CD4-positive, alpha-beta T cell (primary cell): Measurements from ENCODE around the gene ZNF775. TPM values are rescaled to one million over a fixed set of nuclear protein-coding genes. Genes with fewer than 3 reads are reported as not detected.

Experiments
- ATAC-seq: fragments of 200-7000 bp; cut with Tn5 transposase; one replicate; pipeline ENCODE4 v1.10.0; 2022; ENCODE audit warnings: mild to moderate bottlenecking; ENCODE audit not compliant: poor library complexity
- CTCF ChIA-PET: fragments of 350-600 bp; sonication (Branson Sonifier 250); formaldehyde crosslinking; loops from one replicate; lab custom pipeline; 2021; ENCODE audit warnings: antibody characterized with exemption, inconsistent platforms; lab: Charles Lee
- POLR2A ChIA-PET: fragments of 350-600 bp; sonication (Branson Sonifier 250); formaldehyde crosslinking; loops from one replicate; lab custom pipeline; 2021; ENCODE audit warnings: antibody characterized with exemption, inconsistent platforms; lab: Charles Lee
- DNase-seq, 14 experiments: peaks; one replicate each; pipeline ENCODE4 v3.0.0-alpha.2; 2013 to 2020; ENCODE audit warnings: mixed read lengths in 2 of 14
- H3K27ac ChIP-seq, 2 donors: one replicate each; pipeline versions ENCODE4 v1.5.1 to v1.7.0; 2013; ENCODE audit warnings: low read length in 2 of 2, low read depth in 1 of 2, mild to moderate bottlenecking in 1 of 2
- H3K27me3 ChIP-seq, 2 experiments: 1 replicate in 1 of 2; 2 replicates in 1 of 2; pipeline versions ENCODE4 v1.6.1 to v1.7.0; 2013; ENCODE audit warnings: low read length in 2 of 2, control low read depth in 1 of 2, mild to moderate bottlenecking in 1 of 2, moderate library complexity in 1 of 2; ENCODE audit not compliant: insufficient read depth in 2 of 2, control insufficient read depth in 1 of 2
- H3K36me3 ChIP-seq: one replicate; pipeline ENCODE4 v1.6.1; 2013; ENCODE audit warnings: low read length, control low read depth; ENCODE audit not compliant: insufficient read depth
- H3K4me1 ChIP-seq: one replicate; pipeline ENCODE4 v1.6.1; 2013; ENCODE audit warnings: low read length, control low read depth; ENCODE audit not compliant: insufficient read depth
- H3K4me3 ChIP-seq: one replicate; pipeline ENCODE4 v1.5.1; 2013; ENCODE audit warnings: mild to moderate bottlenecking, low read length, moderate library complexity
- H3K9me3 ChIP-seq, 2 experiments: 1 replicate in 1 of 2; 2 replicates in 1 of 2; pipeline versions ENCODE4 v1.6.1 to v1.7.0; 2013; ENCODE audit warnings: low read length in 2 of 2, mild to moderate bottlenecking in 2 of 2, control low read depth in 1 of 2, moderate library complexity in 1 of 2; ENCODE audit not compliant: control insufficient read depth in 1 of 2, insufficient read depth in 1 of 2
- H3K27ac Mint-ChIP-seq: one replicate; pipeline ENCODE4 v1.8.0; 2020; ENCODE audit warnings: mixed read lengths
- H3K27me3 Mint-ChIP-seq: one replicate; pipeline ENCODE4 v1.8.0; 2021; ENCODE audit warnings: mixed read lengths
- H3K36me3 Mint-ChIP-seq: one replicate; pipeline ENCODE4 v1.8.0; 2021; ENCODE audit warnings: low read depth, mixed read lengths
- H3K4me1 Mint-ChIP-seq: one replicate; pipeline ENCODE4 v1.8.0; 2021; ENCODE audit warnings: low read depth, mixed read lengths
- H3K4me3 Mint-ChIP-seq: one replicate; pipeline ENCODE4 v1.8.0; 2020; ENCODE audit warnings: mild to moderate bottlenecking, mixed read lengths
- H3K9me3 Mint-ChIP-seq: one replicate; pipeline ENCODE4 v1.8.0; 2020; ENCODE audit warnings: mixed read lengths
- intact Hi-C, 2 experiments: fragments of 100-400 bp; cut with DNase I in 1 of 2; cut with micrococcal nuclease in 1 of 2; formaldehyde crosslinking; loops; one replicate each; pipeline versions ENCODE4 v1.15.1 to v1.9.0; 2023 to 2025; cut with DNase I, micrococcal nuclease
- total RNA-seq, 174 experiments: library from RNA in 2 of 174; stranded (reverse) in 2 of 174; gene quantifications; one replicate each; pipeline ENCODE4 v1.2.3 and lab custom pipeline; 2021 to 2026
- TF ChIP-seq, protein P1 (sequence below): fragments of 200-600 bp; IDR thresholded peaks from one replicate; pipeline ENCODE4 v1.8.0; 2022; ENCODE audit warnings: antibody characterized with exemption, mild to moderate bottlenecking

The ZNF775 gene
- total RNA-seq, 2 experiments from 2014 or later: 0.38 to 0.45 TPM

DNA sequence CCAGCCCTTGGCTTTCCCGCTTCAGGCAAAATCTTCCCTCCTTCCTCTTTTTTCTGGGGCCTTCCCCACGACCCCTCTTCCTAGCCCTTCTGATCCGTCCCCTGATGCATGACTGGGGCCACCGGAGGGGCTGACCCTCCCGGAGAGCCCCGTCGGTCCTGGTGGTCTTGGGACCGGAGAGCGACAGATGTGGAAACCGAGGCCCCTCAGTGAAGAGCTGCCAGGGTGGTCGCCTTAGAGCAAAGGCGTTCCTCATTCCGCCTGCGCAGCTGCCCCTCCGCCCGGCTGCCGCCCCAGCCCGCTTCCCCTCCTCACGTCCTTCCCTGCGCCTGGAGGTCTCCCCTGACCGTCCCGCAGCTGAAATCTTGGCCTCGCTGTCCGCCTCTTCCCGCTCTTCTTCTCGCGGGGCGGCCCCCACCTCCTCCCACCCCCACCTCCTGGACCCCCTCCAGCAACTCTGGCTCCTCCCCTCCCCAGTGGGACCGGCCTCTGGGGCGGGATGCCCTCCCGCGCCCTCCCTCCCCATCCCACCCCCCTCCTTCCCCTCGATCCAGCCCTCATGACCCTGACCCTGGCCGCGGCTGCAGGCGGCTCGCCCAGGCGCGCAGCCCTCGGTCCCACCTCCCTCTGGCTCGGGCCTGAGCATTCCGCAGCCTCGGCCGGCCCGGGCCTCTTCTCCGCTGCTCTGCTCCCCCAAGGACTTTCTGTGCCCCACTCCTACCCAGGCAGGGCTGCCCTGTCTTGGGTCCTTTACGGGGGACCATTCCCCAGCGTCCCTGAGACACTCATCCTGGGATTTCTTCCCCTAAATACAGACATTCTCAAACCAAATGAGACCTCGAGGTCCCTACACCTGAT is 37.6 kb upstream of the ZNF775 start, which contains the start of gene RARRES2:
Gene RARRES2, minus strand, starts transcription at position 367 of the 858 bp plus-strand sequence. CDS start 1,020 bp downstream, outside the sequence.
- peaks cover 38% of the 10 kb centered on the region for H3K27me3 Mint-ChIP-seq
- no peak within 1 kb of the TSS for H3K4me3 Mint-ChIP-seq
- ATAC-seq: no peak

DNA sequence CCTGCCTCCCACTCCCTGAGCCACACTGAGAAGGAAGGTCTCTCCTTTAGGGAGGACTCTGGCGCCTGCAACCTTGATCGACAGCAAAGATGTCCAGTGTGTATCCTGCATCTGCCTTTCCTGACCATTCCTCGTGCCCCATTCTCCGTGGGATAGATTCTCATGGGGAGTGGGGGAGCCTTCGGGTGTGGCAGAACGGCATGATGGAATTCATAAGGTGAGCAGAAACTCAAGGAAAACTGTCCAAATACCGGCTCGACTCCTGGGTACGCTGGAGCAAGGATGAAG is 37.1 kb upstream of the ZNF775 start:
- Histone ChIP-seq H3K27ac (no peak overlapping the region), H3K4me1 (peaks cover 6% of the 10 kb centered on the region), H3K4me3 (no peak overlapping the region), H3K36me3 (peaks cover 3% of the 10 kb centered on the region), H3K27me3 (peaks cover 26 to 31% of the 10 kb centered on the region in 2 experiments), H3K9me3 (peaks cover 4 to 9% of the 10 kb centered on the region in 2 experiments)
- ChIA-PET CTCF (no interaction called here), POLR2A (no interaction called here)
- no peaks in the 10 kb centered on the region for H3K4me1 Mint-ChIP-seq
- no peak overlapping the region for H3K27ac Mint-ChIP-seq
- TF ChIP-seq, protein P1, sequence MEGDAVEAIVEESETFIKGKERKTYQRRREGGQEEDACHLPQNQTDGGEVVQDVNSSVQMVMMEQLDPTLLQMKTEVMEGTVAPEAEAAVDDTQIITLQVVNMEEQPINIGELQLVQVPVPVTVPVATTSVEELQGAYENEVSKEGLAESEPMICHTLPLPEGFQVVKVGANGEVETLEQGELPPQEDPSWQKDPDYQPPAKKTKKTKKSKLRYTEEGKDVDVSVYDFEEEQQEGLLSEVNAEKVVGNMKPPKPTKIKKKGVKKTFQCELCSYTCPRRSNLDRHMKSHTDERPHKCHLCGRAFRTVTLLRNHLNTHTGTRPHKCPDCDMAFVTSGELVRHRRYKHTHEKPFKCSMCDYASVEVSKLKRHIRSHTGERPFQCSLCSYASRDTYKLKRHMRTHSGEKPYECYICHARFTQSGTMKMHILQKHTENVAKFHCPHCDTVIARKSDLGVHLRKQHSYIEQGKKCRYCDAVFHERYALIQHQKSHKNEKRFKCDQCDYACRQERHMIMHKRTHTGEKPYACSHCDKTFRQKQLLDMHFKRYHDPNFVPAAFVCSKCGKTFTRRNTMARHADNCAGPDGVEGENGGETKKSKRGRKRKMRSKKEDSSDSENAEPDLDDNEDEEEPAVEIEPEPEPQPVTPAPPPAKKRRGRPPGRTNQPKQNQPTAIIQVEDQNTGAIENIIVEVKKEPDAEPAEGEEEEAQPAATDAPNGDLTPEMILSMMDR: no peak
- DNase-seq: no peak
- ATAC-seq: no peak
- H3K9me3 Mint-ChIP-seq: no peaks in the 10 kb centered on the region
- peaks cover 41% of the 10 kb centered on the region for H3K27me3 Mint-ChIP-seq
- peaks cover 6% of the 10 kb centered on the region for H3K36me3 Mint-ChIP-seq
- no peak overlapping the region for H3K4me3 Mint-ChIP-seq
- intact Hi-C loops: no loop called here

More for the DNA sequence above, 37.6 kb upstream of the ZNF775 start, which contains the start of gene RARRES2:
- no peak for DNase-seq
- ChIA-PET CTCF (no interaction called here), POLR2A (no interaction called here)
- Mint-ChIP-seq H3K36me3 (peaks cover 6% of the 10 kb centered on the region), H3K9me3 (no peaks in the 10 kb centered on the region), H3K27ac (no peak within 1 kb of the TSS), H3K4me1 (no peaks in the 10 kb centered on the region)
- Histone ChIP-seq H3K9me3 (peaks cover 4 to 9% of the 10 kb centered on the region in 2 experiments), H3K4me3 (no peak within 1 kb of the TSS), H3K27me3 (peaks cover 26 to 31% of the 10 kb centered on the region in 2 experiments), H3K36me3 (peaks cover 5% of the 10 kb centered on the region), H3K27ac (no peak within 1 kb of the TSS), H3K4me1 (peaks cover 6% of the 10 kb centered on the region)
- TF ChIP-seq, protein P1: no peak
- intact Hi-C loops: no loop called here

DNA sequence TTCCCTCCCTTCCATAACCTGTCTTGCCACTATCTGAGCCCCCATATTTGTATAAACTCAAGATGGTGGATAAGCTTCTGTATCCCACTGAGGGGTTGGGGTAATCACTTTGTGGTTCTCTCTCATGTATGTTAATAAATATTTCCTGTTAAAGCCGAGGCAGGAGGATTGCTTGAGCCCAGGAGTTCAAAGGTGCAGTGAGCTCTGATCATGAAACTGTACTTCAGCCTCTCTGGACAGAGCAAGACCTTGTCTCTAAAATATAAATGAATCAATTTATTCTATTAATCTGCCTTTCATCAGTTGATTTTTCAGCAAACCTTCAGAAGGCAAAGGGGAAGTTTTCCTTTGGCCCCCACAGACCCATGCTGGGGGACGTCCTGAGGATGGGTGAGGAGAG is 35.9 kb upstream of the ZNF775 start:
- TF ChIP-seq, protein P1: no peak
- no peak overlapping the region for H3K4me3 ChIP-seq
- ATAC-seq (no peak), DNase-seq (no peak)
- H3K27me3 Mint-ChIP-seq: peaks cover 41% of the 10 kb centered on the region
- POLR2A ChIA-PET: no interaction called here
- H3K36me3 ChIP-seq: no peaks in the 10 kb centered on the region
- H3K27me3 ChIP-seq: peaks cover 26 to 31% of the 10 kb centered on the region in 2 experiments
- H3K4me1 Mint-ChIP-seq: no peaks in the 10 kb centered on the region
- H3K4me1 ChIP-seq: peaks cover 6% of the 10 kb centered on the region
- no peak overlapping the region for H3K27ac ChIP-seq
- intact Hi-C loops: no loop called here
- H3K9me3 ChIP-seq: peaks cover 4 to 9% of the 10 kb centered on the region in 2 experiments
- H3K9me3 Mint-ChIP-seq: no peaks in the 10 kb centered on the region
- no peak overlapping the region for H3K27ac Mint-ChIP-seq
- no peak overlapping the region for H3K4me3 Mint-ChIP-seq
- peaks cover 6% of the 10 kb centered on the region for H3K36me3 Mint-ChIP-seq
- CTCF ChIA-PET: no interaction called here
